ENCODE data around the gene PTPN3.

DNA sequence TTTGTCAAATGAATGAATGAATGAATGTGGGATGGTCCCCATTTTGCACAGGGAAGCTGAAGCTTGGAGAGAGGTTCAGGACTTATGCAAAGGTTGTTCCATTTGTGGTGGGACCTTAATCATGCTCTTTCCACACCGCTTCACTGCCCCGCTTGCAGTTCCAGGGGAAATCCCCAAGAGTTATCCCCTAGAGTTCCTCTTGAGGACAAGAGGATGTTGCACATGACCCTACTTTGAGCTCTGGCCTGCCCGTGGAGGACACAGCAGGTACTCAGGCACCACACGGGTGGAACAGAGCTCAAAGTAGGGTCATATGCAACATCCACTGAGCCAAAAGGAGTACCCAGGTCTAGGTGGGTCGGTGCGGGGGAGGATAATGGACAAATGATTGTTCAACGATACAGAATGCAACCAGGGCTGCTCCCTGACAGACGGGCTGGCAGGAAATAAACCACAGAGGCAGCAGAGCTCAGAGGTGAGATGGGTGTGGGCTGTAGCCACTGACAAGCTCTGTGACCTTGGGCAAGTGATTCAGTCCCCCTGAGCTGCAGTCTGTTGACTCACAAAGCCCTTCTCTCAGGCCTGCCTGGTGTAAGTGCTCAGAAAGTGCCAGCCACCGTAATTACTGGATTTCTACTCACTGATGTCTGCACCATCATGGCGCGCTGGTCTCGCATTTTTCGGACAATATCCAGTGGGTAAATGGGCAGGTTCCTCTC lies 116.9 kb downstream of the PTPN3 start:
- TF ChIP-seq CEBPB (IDR thresholded peaks at IDR 0.05) (no peak), FOXM1 (IDR thresholded peaks at IDR 0.05; ENCODE audit: borderline replicate concordance, low read depth) (no peak), EGR1 (IDR thresholded peaks at IDR 0.05) (no peak), CREB1 (IDR thresholded peaks at IDR 0.05; ENCODE audit: low read depth) (no peak), TAF1 (IDR thresholded peaks at IDR 0.05; ENCODE audit: low read depth) (no peak), EP300 (IDR thresholded peaks at IDR 0.05; ENCODE audit: borderline replicate concordance) (no peak), TEAD4 (IDR thresholded peaks at IDR 0.05) (no peak), TCF12 (IDR thresholded peaks at IDR 0.05; ENCODE audit: low read depth) (no peak), RAD21 (IDR thresholded peaks at IDR 0.05; ENCODE audit: low read depth) (no peak), ZBTB7A (IDR thresholded peaks at IDR 0.05; ENCODE audit: low read depth) (no peak)
- TF ChIP-seq, protein P1, sequence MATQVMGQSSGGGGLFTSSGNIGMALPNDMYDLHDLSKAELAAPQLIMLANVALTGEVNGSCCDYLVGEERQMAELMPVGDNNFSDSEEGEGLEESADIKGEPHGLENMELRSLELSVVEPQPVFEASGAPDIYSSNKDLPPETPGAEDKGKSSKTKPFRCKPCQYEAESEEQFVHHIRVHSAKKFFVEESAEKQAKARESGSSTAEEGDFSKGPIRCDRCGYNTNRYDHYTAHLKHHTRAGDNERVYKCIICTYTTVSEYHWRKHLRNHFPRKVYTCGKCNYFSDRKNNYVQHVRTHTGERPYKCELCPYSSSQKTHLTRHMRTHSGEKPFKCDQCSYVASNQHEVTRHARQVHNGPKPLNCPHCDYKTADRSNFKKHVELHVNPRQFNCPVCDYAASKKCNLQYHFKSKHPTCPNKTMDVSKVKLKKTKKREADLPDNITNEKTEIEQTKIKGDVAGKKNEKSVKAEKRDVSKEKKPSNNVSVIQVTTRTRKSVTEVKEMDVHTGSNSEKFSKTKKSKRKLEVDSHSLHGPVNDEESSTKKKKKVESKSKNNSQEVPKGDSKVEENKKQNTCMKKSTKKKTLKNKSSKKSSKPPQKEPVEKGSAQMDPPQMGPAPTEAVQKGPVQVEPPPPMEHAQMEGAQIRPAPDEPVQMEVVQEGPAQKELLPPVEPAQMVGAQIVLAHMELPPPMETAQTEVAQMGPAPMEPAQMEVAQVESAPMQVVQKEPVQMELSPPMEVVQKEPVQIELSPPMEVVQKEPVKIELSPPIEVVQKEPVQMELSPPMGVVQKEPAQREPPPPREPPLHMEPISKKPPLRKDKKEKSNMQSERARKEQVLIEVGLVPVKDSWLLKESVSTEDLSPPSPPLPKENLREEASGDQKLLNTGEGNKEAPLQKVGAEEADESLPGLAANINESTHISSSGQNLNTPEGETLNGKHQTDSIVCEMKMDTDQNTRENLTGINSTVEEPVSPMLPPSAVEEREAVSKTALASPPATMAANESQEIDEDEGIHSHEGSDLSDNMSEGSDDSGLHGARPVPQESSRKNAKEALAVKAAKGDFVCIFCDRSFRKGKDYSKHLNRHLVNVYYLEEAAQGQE (IDR thresholded peaks at IDR 0.05; ENCODE audit: low read depth): no peak
- TF ChIP-seq, protein P2, sequence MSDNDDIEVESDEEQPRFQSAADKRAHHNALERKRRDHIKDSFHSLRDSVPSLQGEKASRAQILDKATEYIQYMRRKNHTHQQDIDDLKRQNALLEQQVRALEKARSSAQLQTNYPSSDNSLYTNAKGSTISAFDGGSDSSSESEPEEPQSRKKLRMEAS (IDR thresholded peaks at IDR 0.05): no peak
